SK-N-SH (cell line): ENCODE data around the gene MYPOP. TPM values are rescaled to one million over a fixed set of nuclear protein-coding genes. Genes with fewer than 3 reads are reported as not detected.

Source experiments
- CTCF ChIA-PET: fragments of 300-600, 350-600 bp; formaldehyde crosslinking; extraction: SDS; loops from one replicate; lab custom pipeline; 2021; lab: Yijun Ruan, JAX
- POLR2A ChIA-PET: fragments of 350-600 bp; sonication (Branson Sonifier 250); formaldehyde crosslinking; extraction: SDS; loops from one replicate; lab custom pipeline; 2020; ENCODE audit warnings: antibody characterized with exemption, inconsistent platforms; lab: Yijun Ruan, JAX
- DNase-seq: peaks from one replicate; pipeline ENCODE4 v3.0.0; 2012
- H2AFZ ChIP-seq: fragments of 200-600 bp; sonication (generic); 2 replicates; pipeline ENCODE4 v1.8.1; 2016; ENCODE audit warnings: antibody characterized with exemption, mild to moderate bottlenecking, low read depth
- H3F3A ChIP-seq: fragments of 200-600 bp; sonication (generic); replicated peaks from 2 replicates; pipeline ENCODE3; 2016; ENCODE audit warnings: antibody characterized with exemption, mild to moderate bottlenecking; ENCODE audit not compliant: insufficient read depth
- H3K27ac ChIP-seq, 2 experiments: fragments of 200-500 bp in 1 of 2; fragments of 200-600 bp in 1 of 2; sonication (Bioruptor generic) in 1 of 2; sonication (generic), shearing (Covaris generic) in 1 of 2; 2 replicates each; pipeline versions ENCODE4 v1.5.1 to v1.6.1; 2014 to 2016; ENCODE audit warnings: low read depth in 2 of 2, inconsistent platforms in 1 of 2, low read length in 1 of 2, mild to moderate bottlenecking in 1 of 2, mixed read lengths in 1 of 2
- H3K27me3 ChIP-seq: fragments of 200-600 bp; sonication (generic), shearing (Covaris generic); 2 replicates; pipeline ENCODE4 v1.6.1; 2016; ENCODE audit warnings: mixed run types; ENCODE audit not compliant: insufficient read depth
- H3K36me3 ChIP-seq, 2 experiments: fragments of 200-500 bp in 1 of 2; fragments of 200-600 bp in 1 of 2; sonication (Bioruptor generic) in 1 of 2; sonication (generic) in 1 of 2; replicated peaks in 1 of 2; 2 replicates each; pipeline versions ENCODE3 to v1.5.1; 2014 to 2016; ENCODE audit warnings: low read length in 1 of 2, mild to moderate bottlenecking in 1 of 2; ENCODE audit not compliant: insufficient read depth in 2 of 2, control insufficient read depth in 1 of 2
- H3K4me1 ChIP-seq, 2 experiments: fragments of 200-500 bp in 1 of 2; fragments of 200-600 bp in 1 of 2; sonication (Bioruptor generic) in 1 of 2; sonication (generic), shearing (Covaris generic) in 1 of 2; 2 replicates each; pipeline versions ENCODE4 v1.5.1 to v1.6.1; 2014 to 2016; ENCODE audit warnings: low read depth in 1 of 2, low read length in 1 of 2, mixed run types in 1 of 2; ENCODE audit not compliant: insufficient read depth in 2 of 2, control insufficient read depth in 1 of 2
- H3K4me2 ChIP-seq: fragments of 200-600 bp; sonication (generic), shearing (Covaris generic); 2 replicates; pipeline ENCODE4 v1.6.1; 2017; ENCODE audit warnings: mixed run types
- H3K4me3 ChIP-seq, 2 experiments: fragments of 200-500 bp in 1 of 2; fragments of 200-600 bp in 1 of 2; sonication (Bioruptor generic) in 1 of 2; sonication (generic), shearing (Covaris generic) in 1 of 2; 2 replicates each; pipeline versions ENCODE4 v1.5.1 to v1.8.1; 2014 to 2016; ENCODE audit warnings: low read depth in 2 of 2, inconsistent platforms in 1 of 2, low read length in 1 of 2, mild to moderate bottlenecking in 1 of 2, mixed read lengths in 1 of 2, moderate library complexity in 1 of 2
- H3K79me2 ChIP-seq: fragments of 200-600 bp; sonication (generic); 2 replicates; pipeline ENCODE4 v1.8.1; 2017; ENCODE audit warnings: mild to moderate bottlenecking; ENCODE audit not compliant: insufficient read depth
- H3K9ac ChIP-seq: fragments of 200-600 bp; sonication (generic); 2 replicates; pipeline ENCODE4 v1.6.1; 2017; ENCODE audit warnings: mixed run types
- H3K9me2 ChIP-seq: fragments of 200-600 bp; sonication (generic); 2 replicates; pipeline ENCODE4 v1.6.1; 2017; ENCODE audit warnings: mixed run types
- H3K9me3 ChIP-seq: fragments of 200-600 bp; sonication (generic); 2 replicates; pipeline ENCODE4 v1.6.1; 2017; ENCODE audit warnings: mixed run types, mild to moderate bottlenecking, moderate library complexity
- H4K20me1 ChIP-seq: fragments of 200-600 bp; sonication (generic); 2 replicates; pipeline ENCODE4 v1.6.1; 2017; ENCODE audit warnings: mild to moderate bottlenecking, mixed run types; ENCODE audit not compliant: insufficient read depth
- EZH2phosphoT487 ChIP-seq: fragments of 200-600 bp; sonication (generic); IDR thresholded peaks from 2 replicates; pipeline ENCODE4 v1.6.1; 2017; ENCODE audit warnings: low read depth, mixed run types, mild to moderate bottlenecking, antibody characterized with exemption, moderate library complexity, borderline replicate concordance
- FOXJ3 ChIP-seq: sonication (generic); formaldehyde crosslinking; IDR thresholded peaks from 2 replicates; pipeline ENCODE4 v1.5.1; 2020; ENCODE audit warnings: mild to moderate bottlenecking, missing genetic modification reagents
- GATA2 ChIP-seq: sonication (generic); formaldehyde crosslinking; IDR thresholded peaks from 2 replicates; pipeline ENCODE4 v1.5.0; 2020; ENCODE audit warnings: mild to moderate bottlenecking, missing genetic modification reagents
- MXI1 ChIP-seq: IDR thresholded peaks from 2 replicates; pipeline ENCODE4 v1.6.1; 2012; ENCODE audit warnings: mild to moderate bottlenecking, low read depth, low read length, improper control_type of control experiment
- RAD21 ChIP-seq: IDR thresholded peaks from 2 replicates; pipeline ENCODE4 v1.6.1; 2012; ENCODE audit warnings: mild to moderate bottlenecking, low read length
- RXRA ChIP-seq: IDR thresholded peaks from 2 replicates; pipeline ENCODE4 v1.4.0; 2012; ENCODE audit warnings: low read depth, mild to moderate bottlenecking, borderline replicate concordance
- TAF1 ChIP-seq: IDR thresholded peaks from 2 replicates; pipeline ENCODE4 v1.6.1; 2012; ENCODE audit warnings: low read depth, mild to moderate bottlenecking, low read length, moderate library complexity, borderline replicate concordance
- TCF12 ChIP-seq: IDR thresholded peaks from 2 replicates; pipeline ENCODE4 v1.4.0; 2012
- WGBS: methylation state at CpG from one replicate; pipeline ENCODE4 v1.1.6; 2017; ENCODE audit warnings: low lambda C conversion rate; 5-methylcytosine and 5-hydroxymethylcytosine counted together
- polyA plus RNA-seq, 3 experiments: library from polyadenylated mRNA; depleted of rRNA; stranded (reverse); fragments of >200 nt; gene quantifications; 2 replicates each; pipeline ENCODE4 v1.2.3, GENCODE V29; 2012
- TF ChIP-seq, protein P1 (sequence below): fragments of 200-600 bp; sonication (generic); IDR thresholded peaks from 2 replicates; pipeline ENCODE4 v1.6.1; 2017; ENCODE audit warnings: antibody characterized with exemption, mild to moderate bottlenecking, moderate library complexity
- TF ChIP-seq, protein P2 (sequence below): IDR thresholded peaks from 2 replicates; pipeline ENCODE4 v1.4.0; 2012; ENCODE audit warnings: low read depth, borderline replicate concordance

The MYPOP gene
- polyA plus RNA-seq, 1 of the 3 experiments (the other 2 are of a cell fraction), result 5.1 TPM

DNA sequence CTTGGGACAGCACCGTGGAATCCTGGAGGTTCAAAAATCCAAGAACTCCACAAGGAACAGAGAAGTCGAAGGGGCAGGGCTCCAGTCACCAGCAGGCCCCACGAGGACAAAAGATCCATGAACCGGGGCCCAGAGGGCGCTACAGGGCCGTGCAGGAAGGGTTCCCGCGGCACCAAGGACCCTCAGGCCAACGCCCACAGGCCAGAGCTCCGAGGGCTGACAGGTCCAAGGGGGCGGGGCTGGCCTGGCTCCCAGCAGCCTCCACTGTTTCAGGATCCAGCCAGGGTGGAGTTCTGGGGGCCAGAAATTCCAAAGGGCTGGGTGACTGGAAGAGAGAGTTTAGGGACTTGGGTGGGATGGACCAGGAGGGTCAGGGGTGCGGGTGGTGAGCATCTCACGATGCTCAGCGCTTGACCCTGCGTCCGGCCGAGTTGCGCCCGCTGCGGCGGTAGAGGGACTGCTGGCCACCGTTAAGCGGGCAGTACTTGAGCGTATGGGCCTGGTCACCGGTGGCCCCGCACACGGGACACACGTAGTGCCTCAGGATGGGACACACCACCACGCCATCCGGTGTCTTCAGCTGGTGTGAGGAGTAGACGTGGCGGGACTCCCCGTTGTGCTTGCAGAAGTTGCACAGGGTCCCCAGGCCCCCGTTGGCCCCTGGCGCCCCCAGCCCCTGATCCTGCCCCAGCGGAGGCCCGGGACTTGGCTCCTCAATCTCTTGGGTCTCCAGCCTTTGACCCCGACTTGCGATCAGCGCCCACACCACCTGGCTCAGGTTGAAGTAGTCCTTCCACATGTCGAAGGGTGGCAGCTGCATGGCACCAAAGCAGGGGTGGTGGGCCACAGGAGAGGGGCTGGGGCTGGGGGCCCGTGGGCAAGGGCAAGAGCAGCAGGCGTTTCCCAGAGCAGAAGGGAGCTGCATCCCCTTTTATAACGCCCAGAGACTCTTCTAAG is 11.7 kb upstream of the MYPOP start, which contains the start of gene NANOS2:
Gene NANOS2 (minus strand): TSS at position 905 of the 957 bp plus-strand sequence. CDS start 85 bp downstream, at position 820.
- TF ChIP-seq RAD21 (peak; percentile 24), MXI1 (no peak), TAF1 (no peak), FOXJ3 (CRISPR knock-in tag) (no peak), EZH2phosphoT487 (no peak), TCF12 (no peak)
- TF ChIP-seq, protein P1, sequence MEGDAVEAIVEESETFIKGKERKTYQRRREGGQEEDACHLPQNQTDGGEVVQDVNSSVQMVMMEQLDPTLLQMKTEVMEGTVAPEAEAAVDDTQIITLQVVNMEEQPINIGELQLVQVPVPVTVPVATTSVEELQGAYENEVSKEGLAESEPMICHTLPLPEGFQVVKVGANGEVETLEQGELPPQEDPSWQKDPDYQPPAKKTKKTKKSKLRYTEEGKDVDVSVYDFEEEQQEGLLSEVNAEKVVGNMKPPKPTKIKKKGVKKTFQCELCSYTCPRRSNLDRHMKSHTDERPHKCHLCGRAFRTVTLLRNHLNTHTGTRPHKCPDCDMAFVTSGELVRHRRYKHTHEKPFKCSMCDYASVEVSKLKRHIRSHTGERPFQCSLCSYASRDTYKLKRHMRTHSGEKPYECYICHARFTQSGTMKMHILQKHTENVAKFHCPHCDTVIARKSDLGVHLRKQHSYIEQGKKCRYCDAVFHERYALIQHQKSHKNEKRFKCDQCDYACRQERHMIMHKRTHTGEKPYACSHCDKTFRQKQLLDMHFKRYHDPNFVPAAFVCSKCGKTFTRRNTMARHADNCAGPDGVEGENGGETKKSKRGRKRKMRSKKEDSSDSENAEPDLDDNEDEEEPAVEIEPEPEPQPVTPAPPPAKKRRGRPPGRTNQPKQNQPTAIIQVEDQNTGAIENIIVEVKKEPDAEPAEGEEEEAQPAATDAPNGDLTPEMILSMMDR, result peak; percentile 29
- TF ChIP-seq, protein P2, sequence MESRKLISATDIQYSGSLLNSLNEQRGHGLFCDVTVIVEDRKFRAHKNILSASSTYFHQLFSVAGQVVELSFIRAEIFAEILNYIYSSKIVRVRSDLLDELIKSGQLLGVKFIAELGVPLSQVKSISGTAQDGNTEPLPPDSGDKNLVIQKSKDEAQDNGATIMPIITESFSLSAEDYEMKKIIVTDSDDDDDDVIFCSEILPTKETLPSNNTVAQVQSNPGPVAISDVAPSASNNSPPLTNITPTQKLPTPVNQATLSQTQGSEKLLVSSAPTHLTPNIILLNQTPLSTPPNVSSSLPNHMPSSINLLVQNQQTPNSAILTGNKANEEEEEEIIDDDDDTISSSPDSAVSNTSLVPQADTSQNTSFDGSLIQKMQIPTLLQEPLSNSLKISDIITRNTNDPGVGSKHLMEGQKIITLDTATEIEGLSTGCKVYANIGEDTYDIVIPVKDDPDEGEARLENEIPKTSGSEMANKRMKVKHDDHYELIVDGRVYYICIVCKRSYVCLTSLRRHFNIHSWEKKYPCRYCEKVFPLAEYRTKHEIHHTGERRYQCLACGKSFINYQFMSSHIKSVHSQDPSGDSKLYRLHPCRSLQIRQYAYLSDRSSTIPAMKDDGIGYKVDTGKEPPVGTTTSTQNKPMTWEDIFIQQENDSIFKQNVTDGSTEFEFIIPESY, result no peak
- no peak within 1 kb of the TSS for H2AFZ ChIP-seq
- H3K9me2 ChIP-seq, result no peaks in the 10 kb centered on the region
- H3K4me1 ChIP-seq, result no peaks in the 10 kb centered on the region
- no peak within 1 kb of the TSS for H3K4me2 ChIP-seq
- no peaks in the 10 kb centered on the region for H4K20me1 ChIP-seq
- DNase-seq, result no peak
- H3K9ac ChIP-seq, result no peak within 1 kb of the TSS
- H3K4me3 ChIP-seq, result no peak within 1 kb of the TSS
- no peak within 1 kb of the TSS for H3K27ac ChIP-seq
- H3K36me3 ChIP-seq, result no peaks in the 10 kb centered on the region
- ChIA-PET POLR2A (no interaction called here), CTCF (interaction anchor here (1.1 kb wide), 1 partner anchor 11 kb away, joined by 3 read pairs; no protein-coding TSS in a partner anchor)
- no peaks in the 10 kb centered on the region for H3K9me3 ChIP-seq
- H3K79me2 ChIP-seq, result no peaks in the 10 kb centered on the region
- H3K27me3 ChIP-seq, result no peaks in the 10 kb centered on the region
- 59% methylated on average over 36 of the region's 44 CpGs for WGBS
- peaks cover 4% of the 10 kb centered on the region for H3F3A ChIP-seq

DNA sequence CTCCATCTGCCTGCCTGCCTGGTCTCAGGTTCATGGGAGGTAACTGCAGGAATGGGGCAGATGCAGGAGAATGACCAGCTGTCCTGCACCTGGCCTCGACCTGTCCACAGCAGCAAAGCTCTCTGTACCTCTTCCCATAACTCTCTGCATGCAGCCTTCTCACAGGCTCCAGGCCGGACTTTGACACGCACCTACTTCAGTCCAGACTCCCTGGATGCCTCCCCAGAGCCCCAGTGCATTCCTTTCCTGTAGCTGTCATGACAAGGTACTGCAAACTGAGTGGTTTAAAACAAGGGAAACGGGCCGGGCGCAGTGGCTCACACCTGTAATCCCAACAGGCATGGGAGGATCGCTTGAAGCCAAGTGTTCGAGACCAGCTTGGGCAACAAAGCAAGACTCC is 8.9 kb upstream of the MYPOP start:
- Histone ChIP-seq H3K4me1 (no peaks in the 10 kb centered on the region), H3K9me2 (no peaks in the 10 kb centered on the region), H3K9ac (no peak overlapping the region), H2AFZ (no peak overlapping the region), H3K27me3 (no peaks in the 10 kb centered on the region), H3K36me3 (no peaks in the 10 kb centered on the region), H3K4me3 (no peak overlapping the region), H3K79me2 (no peaks in the 10 kb centered on the region)
- WGBS, result 67% methylated on average over 8 of the region's 8 CpGs
- CTCF ChIA-PET, result interaction anchor here (1.2 kb wide), 1 partner anchor 25 kb away, joined by 3 read pairs; the partner anchor contains the start of gene IRF2BP1
- TF ChIP-seq RXRA, result no peak
- TF ChIP-seq TAF1, result no peak
- TF ChIP-seq FOXJ3 (CRISPR knock-in tag), result no peak
- no peak for TF ChIP-seq GATA2 (CRISPR knock-in tag)
- TF ChIP-seq, all 33 proteins: peak for 0
- no peak overlapping the region for H3K27ac ChIP-seq
- no peaks in the 10 kb centered on the region for H3K9me3 ChIP-seq
- H4K20me1 ChIP-seq, result no peaks in the 10 kb centered on the region
- no peaks in the 10 kb centered on the region for H3F3A ChIP-seq
- no peak for DNase-seq
- no peak overlapping the region for H3K4me2 ChIP-seq
- POLR2A ChIA-PET, result no interaction called here
